Activated CD8-positive, alpha-beta memory T cell treated with anti-CD3 and anti-CD28 coated beads, Interleukin-2, amount 10 ng/mL, durations not matched to agents 7 days and 5 days (primary cell): ENCODE results near the gene SPDYE1. TPM values are rescaled to one million over a fixed set of nuclear protein-coding genes. Genes with fewer than 3 reads are reported as not detected.

ENCODE experiments used
- ATAC-seq: fragments of 150-1000 bp; cut with Tn5 transposase; one replicate; pipeline ENCODE4 v1.10.0; 2021; ENCODE audit warnings: moderate library complexity
- CTCF ChIA-PET: fragments of 350-600 bp; sonication (Branson Sonifier 250); formaldehyde crosslinking; loops from one replicate; lab custom pipeline; 2021; ENCODE audit warnings: antibody characterized with exemption; lab: Charles Lee
- DNase-seq: peaks from one replicate; pipeline ENCODE4 v3.0.0-alpha.2; 2020
- H3K27ac Mint-ChIP-seq: one replicate; pipeline ENCODE4 v1.8.0; 2021; ENCODE audit warnings: mild to moderate bottlenecking, mixed read lengths
- H3K27me3 Mint-ChIP-seq: one replicate; pipeline ENCODE4 v1.8.0; 2021; ENCODE audit warnings: mixed read lengths
- H3K36me3 Mint-ChIP-seq: one replicate; pipeline ENCODE4 v1.8.0; 2021; ENCODE audit warnings: mild to moderate bottlenecking, mixed read lengths
- H3K4me1 Mint-ChIP-seq: one replicate; pipeline ENCODE4 v1.8.0; 2021; ENCODE audit warnings: mixed read lengths
- H3K4me3 Mint-ChIP-seq: one replicate; pipeline ENCODE4 v1.8.0; 2021; ENCODE audit warnings: mild to moderate bottlenecking, moderate library complexity, mixed read lengths
- H3K9me3 Mint-ChIP-seq: one replicate; pipeline ENCODE4 v1.8.0; 2022; ENCODE audit warnings: low read depth, mixed read lengths
- total RNA-seq, 2 experiments: library from RNA; stranded (reverse); gene quantifications; one replicate each; pipeline ENCODE4 v1.2.3, GENCODE V29; 2021

Gene SPDYE1
- total RNA-seq, 2 experiments from 2014 or later, result 0.20 TPM; not detected in 1

GRCh38 chr7:44042221-44042620 is 44.5 kb downstream of the SPDYE1 start:
- Mint-ChIP-seq H3K4me1 (peaks cover 35% of the 10 kb centered on the region), H3K4me3 (peak overlapping the region; percentile 4), H3K9me3 (no peaks in the 10 kb centered on the region), H3K27me3 (no peaks in the 10 kb centered on the region), H3K36me3 (peaks cover 23% of the 10 kb centered on the region), H3K27ac (peak overlapping the region; percentile 29)
- no peak for DNase-seq
- CTCF ChIA-PET, result no interaction called here
- ATAC-seq, result no peak

DNA sequence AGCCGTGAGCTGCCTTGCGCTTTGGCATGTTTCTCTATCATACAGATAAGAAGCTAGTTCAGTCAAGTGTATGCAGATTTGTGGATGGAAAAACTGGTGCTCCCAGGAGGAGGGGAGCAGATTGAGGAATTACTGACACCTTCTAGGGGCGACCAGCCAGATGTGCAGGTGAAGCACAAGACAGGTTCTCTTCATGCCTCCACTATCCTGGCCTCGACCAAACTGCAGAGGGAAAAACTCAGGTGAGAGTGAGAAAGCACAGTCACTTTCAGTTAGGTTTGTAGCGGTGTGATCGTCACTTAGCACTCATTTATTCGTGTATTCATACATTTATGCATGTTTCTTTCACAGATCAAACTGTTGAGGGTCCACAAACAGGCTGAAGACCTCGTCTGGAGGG is 46.2 kb downstream of the SPDYE1 start:
- peaks cover 47% of the 10 kb centered on the region for H3K4me1 Mint-ChIP-seq
- H3K27me3 Mint-ChIP-seq, result no peaks in the 10 kb centered on the region
- no peaks in the 10 kb centered on the region for H3K9me3 Mint-ChIP-seq
- ATAC-seq (no peak), DNase-seq (no peak)
- H3K4me3 Mint-ChIP-seq, result peak overlapping the region; percentile 92
- CTCF ChIA-PET, result interaction anchor here (1.1 to 1.4 kb wide), 3 partner anchors 18 to 40 kb away, joined by 3 to 4 read pairs (median 3); no protein-coding TSS in a partner anchor
- H3K27ac Mint-ChIP-seq, result peak overlapping the region; percentile 87
- peaks cover 29% of the 10 kb centered on the region for H3K36me3 Mint-ChIP-seq

- peak within 1 kb of the TSS; percentile 92 for H3K4me3 Mint-ChIP-seq
- ATAC-seq (peak; percentile 78), DNase-seq (peak; percentile 96)
- CTCF ChIA-PET, result interaction anchor here (0.9 to 1.4 kb wide), 4 partner anchors 18 to 39 kb away, joined by 3 to 5 read pairs (median 4); no protein-coding TSS in a partner anchor
- H3K4me1 Mint-ChIP-seq, result peaks cover 45% of the 10 kb centered on the region
- H3K9me3 Mint-ChIP-seq, result no peaks in the 10 kb centered on the region
- H3K36me3 Mint-ChIP-seq, result peaks cover 29% of the 10 kb centered on the region
- H3K27me3 Mint-ChIP-seq, result no peaks in the 10 kb centered on the region
- H3K27ac Mint-ChIP-seq, result peak within 1 kb of the TSS; percentile 87
These were observed 46.9 kb downstream of the SPDYE1 start, which contains the start of gene DBNL for GRCh38 chr7:44044315-44045225. TSS of gene DBNL (plus strand) at chr7:44044702. CDS start at chr7:44044738, 36 bp downstream.

- peak overlapping the region; percentile 87 for H3K27ac Mint-ChIP-seq
- ATAC-seq (no peak), DNase-seq (peak; percentile 45)
- H3K9me3 Mint-ChIP-seq, result no peaks in the 10 kb centered on the region
- H3K27me3 Mint-ChIP-seq, result no peaks in the 10 kb centered on the region
- H3K36me3 Mint-ChIP-seq, result peaks cover 31% of the 10 kb centered on the region
- CTCF ChIA-PET, result no interaction called here
- H3K4me3 Mint-ChIP-seq, result peak overlapping the region; percentile 92
- peaks cover 53% of the 10 kb centered on the region for H3K4me1 Mint-ChIP-seq
These were observed 47.7 kb downstream of the SPDYE1 start for GRCh38 chr7:44045226-44046014.

- peak; percentile 71 for DNase-seq
- Mint-ChIP-seq H3K4me3 (peak overlapping the region; percentile 92), H3K9me3 (no peaks in the 10 kb centered on the region), H3K27ac (peak overlapping the region; percentile 87), H3K36me3 (peaks cover 40% of the 10 kb centered on the region), H3K4me1 (peaks cover 58% of the 10 kb centered on the region), H3K27me3 (no peaks in the 10 kb centered on the region)
- ATAC-seq, result peak; percentile 38
- CTCF ChIA-PET, result interaction anchor here (1.5 kb wide), 1 partner anchor 26 kb away, joined by 3 read pairs; no protein-coding TSS in a partner anchor
These were observed 48.8 kb downstream of the SPDYE1 start for GRCh38 chr7:44046321-44047061.

- peaks cover 62% of the 10 kb centered on the region for H3K4me1 Mint-ChIP-seq
- H3K27ac Mint-ChIP-seq, result peak overlapping the region; percentile 34
- no peak for ATAC-seq
- H3K36me3 Mint-ChIP-seq, result peaks cover 51% of the 10 kb centered on the region
- no peaks in the 10 kb centered on the region for H3K27me3 Mint-ChIP-seq
- H3K4me3 Mint-ChIP-seq, result no peak overlapping the region
- DNase-seq, result peak; percentile 23
- no peaks in the 10 kb centered on the region for H3K9me3 Mint-ChIP-seq
- CTCF ChIA-PET, result no interaction called here
These were observed 50.5 kb downstream of the SPDYE1 start for GRCh38 chr7:44048031-44048795.

DNA sequence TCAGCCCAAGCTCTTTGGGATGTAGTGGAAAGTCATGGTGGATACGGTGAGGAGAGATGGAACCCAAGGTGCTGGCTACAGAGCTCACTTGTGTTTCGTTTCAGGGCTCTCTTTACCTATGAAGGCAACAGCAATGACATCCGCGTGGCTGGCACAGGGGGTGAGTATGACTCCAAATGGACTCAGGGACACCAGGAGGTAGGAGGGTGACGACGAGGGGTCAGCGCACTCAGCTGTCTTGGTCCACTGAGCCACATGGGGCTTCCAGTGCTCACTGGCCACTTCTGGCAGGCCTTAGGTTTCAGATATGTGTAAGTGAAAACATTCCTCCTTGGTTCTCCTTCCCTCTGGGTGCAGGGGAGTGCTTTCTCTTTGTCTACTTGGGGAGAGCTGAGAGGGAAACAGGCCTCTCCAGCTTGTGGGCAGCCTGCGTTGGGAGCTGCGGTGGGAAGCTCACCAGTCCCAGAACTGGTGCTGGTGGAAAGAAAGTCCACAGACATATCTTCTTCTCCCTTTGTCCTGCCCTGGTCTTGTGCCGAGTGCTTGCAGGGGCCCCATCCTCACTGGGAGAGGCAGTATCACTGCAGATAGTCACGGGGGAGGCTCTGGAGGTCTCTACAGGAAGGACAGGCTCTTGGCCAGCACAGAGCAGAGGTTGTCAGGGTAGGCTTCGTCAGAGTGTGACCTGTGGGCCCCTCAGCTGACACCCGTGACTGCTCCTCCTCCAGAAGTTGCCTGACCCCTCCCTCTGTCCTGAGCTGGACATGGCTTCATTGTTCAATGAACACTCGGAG is 52.6 kb downstream of the SPDYE1 start:
- ATAC-seq (no peak), DNase-seq (peak; percentile 35)
- CTCF ChIA-PET, result no interaction called here
- Mint-ChIP-seq H3K27me3 (no peaks in the 10 kb centered on the region), H3K27ac (no peak overlapping the region), H3K36me3 (peaks cover 56% of the 10 kb centered on the region), H3K4me3 (no peak overlapping the region), H3K4me1 (peaks cover 55% of the 10 kb centered on the region), H3K9me3 (no peaks in the 10 kb centered on the region)

DNA sequence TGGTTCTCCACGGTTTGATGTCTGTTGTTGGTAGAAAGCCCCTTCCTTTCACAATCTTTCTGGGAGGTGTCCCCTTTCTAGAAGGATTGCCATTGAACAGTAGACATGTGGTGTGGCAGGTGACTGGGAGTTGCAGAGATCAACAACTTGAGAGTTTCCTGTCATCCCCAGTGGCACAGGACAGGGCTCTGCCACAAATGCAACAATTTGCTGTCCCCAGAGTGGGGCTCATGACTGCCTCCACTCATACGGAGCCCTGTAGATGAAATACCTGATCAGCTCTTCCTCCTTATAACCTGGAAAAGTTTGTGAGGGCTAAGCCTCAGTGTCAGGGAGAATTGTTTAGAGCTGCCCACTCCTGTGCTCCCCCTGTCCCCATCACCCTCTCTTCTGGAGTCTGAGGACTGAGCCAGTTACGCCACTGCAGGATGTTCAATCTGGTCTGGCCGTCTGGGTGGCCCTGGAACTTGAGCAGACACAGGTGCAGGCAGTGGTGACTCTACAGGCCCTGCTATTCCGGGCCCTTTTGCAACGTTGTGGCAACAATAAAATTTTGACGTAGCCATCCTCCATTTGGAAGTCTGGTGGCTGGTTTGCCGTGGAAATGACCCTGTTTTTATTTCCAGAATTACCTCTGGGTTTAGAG is 53.3 kb downstream of the SPDYE1 start:
- Mint-ChIP-seq H3K4me1 (peaks cover 48% of the 10 kb centered on the region), H3K4me3 (no peak overlapping the region), H3K36me3 (peaks cover 50% of the 10 kb centered on the region), H3K27ac (no peak overlapping the region), H3K27me3 (no peaks in the 10 kb centered on the region), H3K9me3 (no peaks in the 10 kb centered on the region)
- peak; percentile 37 for DNase-seq
- no peak for ATAC-seq
- CTCF ChIA-PET, result no interaction called here

- CTCF ChIA-PET, result no interaction called here
- peaks cover 42% of the 10 kb centered on the region for H3K4me1 Mint-ChIP-seq
These were observed 54.0 kb downstream of the SPDYE1 start for GRCh38 chr7:44051611-44052220.

GRCh38 chr7:44052771-44053365 is 55.2 kb downstream of the SPDYE1 start:
- H3K36me3 Mint-ChIP-seq, result peaks cover 42% of the 10 kb centered on the region
- H3K4me3 Mint-ChIP-seq, result no peak overlapping the region
- H3K27ac Mint-ChIP-seq, result no peak overlapping the region
- ATAC-seq, result peak; percentile 27
- peaks cover 33% of the 10 kb centered on the region for H3K4me1 Mint-ChIP-seq
- no peaks in the 10 kb centered on the region for H3K9me3 Mint-ChIP-seq
- no peak for DNase-seq
- CTCF ChIA-PET, result no interaction called here
- H3K27me3 Mint-ChIP-seq, result no peaks in the 10 kb centered on the region

More at GRCh38 chr7:44051611-44052220, 54.0 kb downstream of the SPDYE1 start:
- Mint-ChIP-seq H3K27ac (no peak overlapping the region), H3K4me3 (no peak overlapping the region), H3K36me3 (peaks cover 45% of the 10 kb centered on the region), H3K9me3 (no peaks in the 10 kb centered on the region), H3K27me3 (no peaks in the 10 kb centered on the region)
- DNase-seq (peak; percentile 23), ATAC-seq (no peak)

DNA sequence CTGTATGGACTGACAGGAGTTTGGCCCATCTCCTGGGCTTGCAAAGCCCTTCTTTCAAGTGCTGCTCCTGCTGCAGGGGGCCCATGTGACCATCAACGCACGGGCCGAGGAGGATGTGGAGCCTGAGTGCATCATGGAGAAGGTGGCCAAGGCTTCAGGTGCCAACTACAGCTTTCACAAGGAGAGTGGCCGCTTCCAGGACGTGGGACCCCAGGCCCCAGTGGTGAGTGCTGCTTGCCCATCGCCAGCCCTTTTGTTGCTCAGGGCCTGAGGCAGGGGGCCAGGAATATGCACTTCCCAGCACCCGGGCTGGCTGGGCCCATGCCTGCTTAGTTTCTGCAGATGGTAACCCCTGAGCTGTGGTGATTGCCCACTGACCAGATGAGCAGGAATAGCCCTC is 59.0 kb downstream of the SPDYE1 start:
- no peak overlapping the region for H3K27ac Mint-ChIP-seq
- peaks cover 10% of the 10 kb centered on the region for H3K4me1 Mint-ChIP-seq
- no peaks in the 10 kb centered on the region for H3K27me3 Mint-ChIP-seq
- CTCF ChIA-PET, result no interaction called here
- DNase-seq (no peak), ATAC-seq (no peak)
- no peaks in the 10 kb centered on the region for H3K9me3 Mint-ChIP-seq
- peaks cover 50% of the 10 kb centered on the region for H3K36me3 Mint-ChIP-seq
- H3K4me3 Mint-ChIP-seq, result no peak overlapping the region
